Calu3 (cell line): ENCODE measurements around the gene ZXDC. TPM values are rescaled to one million over a fixed set of nuclear protein-coding genes. Genes with fewer than 3 reads are reported as not detected.

ENCODE experiments used
- BruUV-seq: library from RNA; stranded (reverse); fragments of 400-500 nt; replicated peaks from 2 replicates; lab custom pipeline; 2021; lab: Mats Ljungman, UMichigan
- CTCF ChIA-PET: fragments of 300-600 bp; sonication (Branson Sonifier 250); formaldehyde crosslinking; loops from one replicate; lab custom pipeline; 2022; ENCODE audit warnings: antibody characterized with exemption; lab: Charles Lee
- DNase-seq: peaks from one replicate; pipeline ENCODE4 v3.0.0; 2022
- H3K27ac Mint-ChIP-seq: one replicate; pipeline ENCODE4 v1.8.0; 2022; ENCODE audit warnings: mixed read lengths; ENCODE audit not compliant: unreplicated experiment
- H3K27me3 Mint-ChIP-seq: one replicate; pipeline ENCODE4 v1.8.0; 2022; ENCODE audit warnings: mixed read lengths; ENCODE audit not compliant: unreplicated experiment
- H3K36me3 Mint-ChIP-seq: one replicate; pipeline ENCODE4 v1.8.0; 2022; ENCODE audit warnings: mild to moderate bottlenecking, moderate library complexity, mixed read lengths; ENCODE audit not compliant: insufficient read depth, unreplicated experiment
- H3K4me1 Mint-ChIP-seq: one replicate; pipeline ENCODE4 v1.8.0; 2022; ENCODE audit warnings: mild to moderate bottlenecking, low read depth, mixed read lengths; ENCODE audit not compliant: unreplicated experiment
- H3K4me3 Mint-ChIP-seq: one replicate; pipeline ENCODE4 v1.8.0; 2022; ENCODE audit warnings: mild to moderate bottlenecking, low read depth, moderate library complexity, mixed read lengths; ENCODE audit not compliant: unreplicated experiment
- H3K9me3 Mint-ChIP-seq: one replicate; pipeline ENCODE4 v1.8.0; 2022; ENCODE audit warnings: low read depth, mixed read lengths; ENCODE audit not compliant: unreplicated experiment
- CTCF ChIP-seq: fragments of 200-600 bp; IDR thresholded peaks from one replicate; pipeline ENCODE4 v1.8.0; 2022; ENCODE audit warnings: antibody characterized with exemption; ENCODE audit not compliant: unreplicated experiment
- intact Hi-C: fragments of 100-400 bp; cut with micrococcal nuclease; formaldehyde crosslinking; loops from one replicate; pipeline ENCODE4 v1.10.0; 2022; ENCODE audit not compliant: unreplicated experiment
- total RNA-seq: library from RNA; stranded (reverse); gene quantifications from 2 replicates; pipeline ENCODE4 v1.2.3, GENCODE V29; 2022

ZXDC gene
- total RNA-seq, 1 experiment from 2014 or later = 63.8 TPM

DNA sequence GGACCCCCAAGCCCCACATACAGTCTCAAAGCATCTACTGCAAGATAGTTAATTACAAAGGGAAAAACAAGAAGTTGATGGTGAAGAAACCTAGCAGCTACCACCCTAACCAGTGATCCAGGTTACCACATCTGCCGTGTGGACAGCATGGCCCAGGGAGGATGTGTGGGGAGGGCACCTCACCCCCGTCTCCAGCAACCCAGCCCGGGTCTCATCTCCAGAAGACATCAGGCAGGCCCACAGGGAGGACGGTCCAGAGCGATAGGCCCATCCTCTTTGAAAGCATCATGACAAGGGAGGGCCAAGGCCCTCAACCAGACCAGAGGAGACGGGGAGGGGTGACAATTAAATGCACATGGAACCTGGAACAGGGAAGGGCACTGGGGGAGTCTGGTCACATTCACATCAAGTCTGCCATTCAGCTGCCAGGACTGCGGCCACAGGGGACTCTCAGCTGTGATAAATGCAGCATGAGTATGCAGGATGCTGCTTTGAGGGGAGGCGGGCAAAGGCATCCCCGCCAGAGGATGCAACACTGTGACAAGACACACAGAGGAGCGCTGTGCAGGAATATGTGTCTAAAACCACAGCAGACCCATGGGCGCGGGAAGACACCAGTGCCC is 18.8 kb downstream of the ZXDC start:
- H3K36me3 Mint-ChIP-seq = peaks cover 39% of the 10 kb centered on the region
- no peak overlapping the region for H3K4me3 Mint-ChIP-seq
- no peak for TF ChIP-seq CTCF
- CTCF ChIA-PET = interaction anchor here (1.2 kb wide), 1 partner anchor 33 kb away, joined by 3 read pairs; no protein-coding TSS in a partner anchor
- H3K27ac Mint-ChIP-seq = no peak overlapping the region
- BruUV-seq = no TSS peak
- DNase-seq = no peak
- H3K4me1 Mint-ChIP-seq = no peaks in the 10 kb centered on the region
- H3K27me3 Mint-ChIP-seq = no peaks in the 10 kb centered on the region
- no peaks in the 10 kb centered on the region for H3K9me3 Mint-ChIP-seq
- intact Hi-C loops = no loop called here

- no peak for TF ChIP-seq CTCF
- no peak overlapping the region for H3K27ac Mint-ChIP-seq
- CTCF ChIA-PET = interaction anchor here (0.5 to 1.2 kb wide), 2 partner anchors 34 to 149 kb away, joined by 3 read pairs; no protein-coding TSS in a partner anchor
- no peaks in the 10 kb centered on the region for H3K9me3 Mint-ChIP-seq
- H3K36me3 Mint-ChIP-seq = peaks cover 39% of the 10 kb centered on the region
- H3K4me1 Mint-ChIP-seq = no peaks in the 10 kb centered on the region
- no TSS peak for BruUV-seq
- H3K4me3 Mint-ChIP-seq = no peak overlapping the region
- intact Hi-C loops = no loop called here
- no peak for DNase-seq
- H3K27me3 Mint-ChIP-seq = no peaks in the 10 kb centered on the region
Observed at GRCh38 chr3:126456211-126456610, 19.5 kb downstream of the ZXDC start.

GRCh38 chr3:126454437-126455198 is 21.1 kb downstream of the ZXDC start:
- Mint-ChIP-seq H3K4me3 (no peak overlapping the region), H3K36me3 (peaks cover 44% of the 10 kb centered on the region), H3K4me1 (no peaks in the 10 kb centered on the region), H3K9me3 (no peaks in the 10 kb centered on the region), H3K27me3 (no peaks in the 10 kb centered on the region), H3K27ac (no peak overlapping the region)
- no peak for TF ChIP-seq CTCF
- intact Hi-C loops = no loop called here
- BruUV-seq = no TSS peak
- CTCF ChIA-PET = no interaction called here
- DNase-seq = no peak

- no peak overlapping the region for H3K27ac Mint-ChIP-seq
- intact Hi-C loops = no loop called here
- BruUV-seq = no TSS peak
- CTCF ChIA-PET = no interaction called here
- no peaks in the 10 kb centered on the region for H3K27me3 Mint-ChIP-seq
- H3K36me3 Mint-ChIP-seq = peaks cover 44% of the 10 kb centered on the region
- no peaks in the 10 kb centered on the region for H3K4me1 Mint-ChIP-seq
- no peaks in the 10 kb centered on the region for H3K9me3 Mint-ChIP-seq
- TF ChIP-seq CTCF = no peak
- DNase-seq = no peak
- H3K4me3 Mint-ChIP-seq = no peak overlapping the region
Observed at GRCh38 chr3:126454025-126454424, 21.7 kb downstream of the ZXDC start.
